Kidney tubule cell (primary cell): ENCODE results near the gene HOXD1.

Source experiments
- DNase-seq: peaks from one replicate; pipeline ENCODE4 v3.0.0-alpha.2; 2018; ENCODE audit warnings: low spot score

Gene HOXD1

DNA sequence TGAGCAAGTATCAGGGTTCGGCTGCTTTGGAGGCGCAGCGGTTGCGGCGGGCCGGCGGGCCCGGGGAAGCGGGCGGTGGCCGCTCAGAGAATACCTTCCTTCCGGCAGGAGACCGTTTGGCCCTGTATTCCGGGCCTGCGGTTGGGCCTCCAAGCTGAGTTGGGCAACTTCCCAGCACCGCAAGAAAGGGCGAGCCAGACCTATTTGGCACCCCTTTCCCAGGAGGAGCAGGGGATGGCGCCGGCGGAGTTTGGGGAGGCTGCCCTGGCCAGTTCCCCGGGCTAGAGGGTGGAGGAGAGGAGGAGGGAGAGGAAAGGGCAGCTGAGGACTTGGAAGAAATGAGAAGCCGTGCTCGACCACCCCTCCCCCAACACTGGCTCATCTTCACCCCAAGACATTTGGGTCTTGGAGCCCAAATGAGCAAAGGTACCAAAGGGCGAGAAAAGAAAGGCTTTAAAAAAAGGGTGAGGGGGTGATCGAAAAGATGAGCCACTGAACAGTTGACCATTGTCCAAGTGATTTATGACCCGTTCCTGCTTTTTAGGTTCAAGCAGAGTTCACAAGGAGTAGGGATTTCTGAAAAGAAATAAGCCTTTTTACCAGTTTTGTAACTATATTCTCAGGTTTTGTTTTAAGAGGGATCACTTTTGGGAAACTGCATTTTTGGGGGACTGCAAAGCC lies 23.0 kb upstream of the HOXD1 start:
- DNase-seq, result no peak

- no peak for DNase-seq
Observed at GRCh38 chr2:176166272-176166671, 22.2 kb upstream of the HOXD1 start.

GRCh38 chr2:176167398-176167797 lies 21.1 kb upstream of the HOXD1 start:
- no peak for DNase-seq

- DNase-seq, result no peak
Observed at GRCh38 chr2:176169181-176169580, 19.3 kb upstream of the HOXD1 start.

DNA sequence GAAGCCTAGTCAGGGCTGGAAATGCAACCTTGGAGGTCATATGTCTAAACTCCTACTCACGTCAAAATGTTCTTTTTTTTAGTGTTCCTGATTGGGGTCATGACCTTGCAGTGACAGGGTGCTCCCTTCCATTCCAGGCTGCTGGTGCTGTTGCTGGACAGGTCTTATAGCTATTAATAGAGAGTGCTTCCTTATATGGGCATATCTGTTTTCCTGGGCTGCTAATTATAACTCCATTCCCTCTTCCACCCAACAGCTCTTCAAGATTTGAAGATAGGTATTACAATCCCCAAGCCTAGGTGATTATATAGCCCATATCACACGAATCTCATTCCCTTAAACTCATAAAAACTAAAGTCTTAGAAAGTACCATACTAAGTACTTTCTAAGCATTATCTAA lies 18.8 kb upstream of the HOXD1 start:
- no peak for DNase-seq

GRCh38 chr2:176170602-176171305 lies 17.7 kb upstream of the HOXD1 start:
- DNase-seq, result no peak

- DNase-seq, result peak; percentile 49
Observed at GRCh38 chr2:176171351-176172006, 17.0 kb upstream of the HOXD1 start.

DNA sequence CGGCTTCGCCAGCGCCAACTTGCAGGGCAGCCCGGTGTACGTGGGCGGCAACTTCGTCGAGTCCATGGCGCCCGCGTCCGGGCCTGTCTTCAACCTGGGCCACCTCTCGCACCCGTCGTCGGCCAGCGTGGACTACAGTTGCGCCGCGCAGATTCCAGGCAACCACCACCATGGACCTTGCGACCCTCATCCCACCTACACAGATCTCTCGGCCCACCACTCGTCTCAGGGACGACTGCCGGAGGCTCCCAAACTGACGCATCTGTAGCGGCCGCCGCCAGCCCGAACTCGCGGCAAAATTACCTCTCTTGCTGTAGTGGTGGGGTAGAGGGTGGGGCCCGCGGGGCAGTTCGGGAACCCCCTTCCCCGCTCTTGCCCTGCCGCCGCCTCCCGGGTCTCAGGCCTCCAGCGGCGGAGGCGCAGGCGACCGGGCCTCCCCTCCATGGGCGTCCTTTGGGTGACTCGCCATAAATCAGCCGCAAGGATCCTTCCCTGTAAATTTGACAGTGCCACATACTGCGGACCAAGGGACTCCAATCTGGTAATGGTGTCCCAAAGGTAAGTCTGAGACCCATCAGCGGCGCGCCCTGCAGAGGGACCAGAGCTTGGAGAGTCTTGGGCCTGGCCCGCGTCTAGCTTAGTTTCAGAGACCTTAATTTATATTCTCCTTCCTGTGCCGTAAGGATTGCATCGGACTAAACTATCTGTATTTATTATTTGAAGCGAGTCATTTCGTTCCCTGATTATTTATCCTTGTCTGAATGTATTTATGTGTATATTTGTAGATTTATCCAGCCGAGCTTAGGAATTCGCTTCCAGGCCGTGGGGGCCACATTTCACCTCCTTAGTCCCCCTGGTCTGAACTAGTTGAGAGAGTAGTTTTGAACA lies 16.2 kb upstream of the HOXD1 start:
- peak; percentile 26 for DNase-seq

DNA sequence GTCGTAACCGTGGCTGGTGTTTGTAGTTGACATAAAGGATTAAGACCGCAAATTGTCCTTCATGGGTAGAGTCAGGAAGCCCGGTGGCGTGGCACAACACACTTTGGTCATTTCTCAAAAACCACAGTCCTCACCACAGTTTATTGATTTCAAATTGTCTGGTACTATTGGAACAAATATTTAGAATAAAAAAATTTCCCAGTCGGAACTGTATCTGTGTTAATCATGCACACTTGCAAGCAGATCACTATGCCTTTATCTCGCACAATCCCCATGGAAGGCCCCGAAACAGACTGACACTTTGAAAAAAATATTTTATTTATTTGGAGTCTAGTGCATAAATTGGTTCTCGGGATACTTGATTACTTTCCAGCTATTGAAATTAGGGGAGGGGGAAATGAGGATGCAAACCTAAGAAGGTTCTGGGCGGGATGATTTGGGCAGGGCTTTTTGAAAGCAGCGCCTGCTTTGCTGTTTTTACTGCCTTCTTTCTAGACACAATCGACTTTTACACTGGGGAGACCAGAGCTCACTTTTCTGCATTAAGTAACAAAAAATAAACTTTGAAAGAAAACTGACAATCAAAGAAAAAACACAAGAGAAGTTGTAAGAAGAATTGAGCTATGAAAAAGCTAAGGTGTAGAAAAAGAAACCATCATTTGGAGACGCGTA lies 15.4 kb upstream of the HOXD1 start:
- no peak for DNase-seq

DNA sequence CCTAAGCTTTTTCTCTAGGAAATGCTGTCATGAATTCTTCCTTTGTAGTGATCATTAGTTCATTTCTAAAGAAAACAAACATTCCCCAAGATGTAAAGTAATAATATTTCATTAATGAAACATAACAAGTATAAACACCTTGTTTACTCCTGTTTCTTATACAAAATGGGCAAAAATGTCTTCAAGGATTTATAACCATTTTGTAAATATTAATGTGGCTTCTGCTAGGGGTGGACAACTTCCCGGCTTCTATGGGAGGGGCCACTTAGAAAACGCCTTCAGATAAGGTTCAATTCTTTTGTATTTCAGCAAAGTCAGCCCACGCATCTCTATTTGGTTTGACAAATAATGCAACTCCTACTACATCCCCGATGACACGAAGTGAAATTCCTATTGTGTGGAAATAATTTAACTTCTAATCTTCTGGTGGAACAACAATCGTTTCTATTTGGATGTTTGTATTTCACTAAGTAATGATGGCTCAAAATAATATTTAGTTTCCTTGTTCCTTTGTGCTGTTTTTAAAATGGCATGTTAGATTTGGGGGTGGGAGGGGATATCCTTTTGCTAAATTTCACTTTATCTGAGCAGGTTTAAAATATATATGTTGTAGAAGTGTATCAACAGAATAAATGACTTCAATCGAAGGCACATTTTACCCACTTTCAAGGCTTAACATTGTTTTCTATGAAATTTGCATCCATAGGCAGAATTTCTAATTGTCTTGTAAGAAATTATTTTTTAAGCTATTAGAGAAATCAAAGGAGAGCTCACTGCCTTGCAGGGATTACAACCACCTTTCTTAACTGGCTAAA lies 14.7 kb upstream of the HOXD1 start:
- no peak for DNase-seq

DNA sequence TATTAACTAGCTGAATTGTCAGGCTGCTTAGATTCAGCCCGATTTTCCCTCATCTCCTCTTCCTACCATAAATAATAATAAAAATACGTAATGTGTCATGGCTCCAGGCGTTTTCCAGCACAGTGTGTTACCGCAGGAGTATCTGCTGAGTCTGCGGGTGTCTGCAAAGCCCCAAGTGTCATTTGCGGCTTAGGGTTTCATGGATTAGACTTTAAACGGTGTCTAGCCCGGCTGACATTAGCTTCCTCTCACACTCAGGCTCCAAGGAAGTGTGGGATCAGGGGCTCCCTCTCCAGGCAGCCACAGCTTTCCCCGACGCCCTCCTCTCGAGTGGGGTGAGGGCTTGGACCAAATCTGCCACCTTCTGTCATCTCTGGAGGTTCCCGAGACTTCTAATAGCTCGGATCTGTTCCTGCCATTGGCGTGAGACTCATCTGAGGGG lies 14.1 kb upstream of the HOXD1 start:
- DNase-seq, result peak; percentile 70

DNA sequence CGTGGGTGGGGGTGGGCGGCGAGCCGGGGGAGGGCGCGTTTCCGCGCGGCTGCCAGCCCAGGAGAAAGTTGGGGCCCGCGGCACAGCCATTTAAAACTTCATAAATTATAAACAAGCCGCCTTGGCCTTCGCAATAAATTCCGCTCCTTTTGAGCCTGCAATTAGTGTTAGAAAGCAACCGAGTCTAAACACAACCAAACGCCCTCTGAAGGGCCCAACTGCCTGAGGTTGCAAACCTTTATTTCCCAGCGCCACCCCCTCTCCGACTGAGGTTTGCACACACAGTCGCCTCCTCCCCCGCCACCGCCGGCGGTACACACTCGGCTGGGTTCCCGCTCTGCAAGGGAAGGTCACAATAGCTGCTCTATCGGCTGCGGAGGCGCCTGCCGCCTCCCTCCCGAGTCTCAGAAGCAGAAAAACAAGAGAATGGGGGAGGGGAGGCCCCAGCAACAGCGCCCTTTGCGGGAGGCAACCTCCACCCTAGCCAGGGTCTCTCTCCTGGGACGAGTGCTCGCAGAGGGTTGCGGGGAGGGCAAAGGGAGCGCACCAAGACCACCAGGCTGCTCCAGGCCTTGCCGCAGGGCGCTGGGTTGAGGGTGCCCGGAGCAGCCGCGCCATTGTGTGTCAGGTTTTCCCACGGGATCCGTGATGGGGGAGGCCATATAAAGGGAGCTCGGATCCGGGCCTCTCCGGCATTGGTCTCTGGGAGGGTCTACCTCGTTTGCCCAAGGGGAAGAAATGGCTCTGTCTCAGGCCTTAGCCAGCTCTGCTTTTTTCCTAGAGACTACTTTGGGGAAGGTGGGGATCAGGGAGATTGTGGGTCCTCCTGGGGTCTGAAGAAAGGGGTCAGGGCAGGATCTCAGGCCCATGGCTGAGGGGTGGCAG lies 13.4 kb upstream of the HOXD1 start:
- peak; percentile 51 for DNase-seq

DNA sequence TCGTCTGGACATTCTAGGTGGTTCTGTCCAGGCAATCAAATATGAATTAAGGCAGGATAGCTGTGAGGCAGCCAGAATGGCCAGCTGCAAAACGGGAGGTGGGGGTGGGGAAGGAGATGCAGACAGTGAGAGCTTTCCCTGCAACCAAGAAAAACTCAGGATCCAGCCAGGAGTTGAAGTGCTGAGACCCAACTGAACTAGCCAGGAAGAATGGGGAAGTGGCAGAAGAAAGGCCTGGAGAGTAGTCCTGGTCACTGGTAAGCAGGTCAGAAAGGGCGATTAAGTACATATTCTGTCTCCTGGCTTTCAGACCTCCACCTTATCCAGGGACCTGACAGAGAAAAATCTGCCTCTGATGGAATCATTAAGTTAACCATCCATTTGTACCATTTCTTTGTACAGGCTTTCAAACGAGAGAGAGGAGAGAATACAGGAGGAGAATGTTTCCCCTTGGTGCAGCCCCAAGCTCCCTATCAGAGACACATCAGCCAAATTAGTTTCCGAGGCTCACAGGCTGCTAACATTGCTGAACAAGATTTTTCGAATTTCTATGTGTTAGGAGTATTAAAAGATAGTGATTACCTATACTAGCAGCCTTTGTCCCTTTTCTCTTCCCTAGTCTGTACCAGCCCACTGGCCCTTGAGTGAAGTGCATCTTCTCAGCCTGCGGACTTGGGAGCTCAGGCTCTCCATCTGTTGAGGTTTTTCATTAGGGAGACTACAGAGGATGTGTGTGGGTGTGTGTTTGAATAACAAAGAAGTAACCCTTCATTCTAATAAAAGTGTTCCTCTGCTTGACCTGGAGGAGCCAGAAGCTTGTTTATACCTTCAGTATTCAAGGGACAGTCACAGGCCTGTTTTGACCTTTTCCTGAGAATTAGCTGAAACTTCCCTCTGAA lies 12.5 kb upstream of the HOXD1 start:
- DNase-seq, result no peak

DNA sequence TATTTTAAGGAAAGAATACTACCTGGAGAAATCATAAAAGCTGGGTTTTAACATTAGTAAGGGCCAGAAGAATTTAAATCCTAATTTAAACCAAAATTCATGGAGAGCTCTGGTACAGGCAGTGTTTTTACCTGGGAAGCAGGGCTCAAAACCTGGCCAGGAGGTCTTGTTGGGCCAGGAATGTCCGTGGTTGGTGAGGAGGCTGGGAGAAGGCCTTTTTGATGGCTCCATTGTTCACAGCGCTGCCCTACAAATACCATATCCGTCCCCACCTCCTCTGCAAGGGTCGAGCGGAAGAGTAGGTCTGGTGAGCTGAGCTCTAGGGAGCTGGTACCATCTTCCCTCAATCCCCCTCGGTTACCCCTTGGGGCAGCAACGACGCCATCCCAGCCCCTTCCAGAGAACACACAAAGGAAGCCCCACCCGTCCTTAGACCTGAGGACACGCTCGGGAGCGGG lies 10.9 kb upstream of the HOXD1 start:
- DNase-seq, result no peak

GRCh38 chr2:176178038-176178756 lies 10.3 kb upstream of the HOXD1 start:
- DNase-seq, result peak; percentile 66

- peak; percentile 54 for DNase-seq
Observed at GRCh38 chr2:176178757-176179295, 9.6 kb upstream of the HOXD1 start.

GRCh38 chr2:176181551-176181950 lies 6.9 kb upstream of the HOXD1 start:
- DNase-seq, result no peak

DNA sequence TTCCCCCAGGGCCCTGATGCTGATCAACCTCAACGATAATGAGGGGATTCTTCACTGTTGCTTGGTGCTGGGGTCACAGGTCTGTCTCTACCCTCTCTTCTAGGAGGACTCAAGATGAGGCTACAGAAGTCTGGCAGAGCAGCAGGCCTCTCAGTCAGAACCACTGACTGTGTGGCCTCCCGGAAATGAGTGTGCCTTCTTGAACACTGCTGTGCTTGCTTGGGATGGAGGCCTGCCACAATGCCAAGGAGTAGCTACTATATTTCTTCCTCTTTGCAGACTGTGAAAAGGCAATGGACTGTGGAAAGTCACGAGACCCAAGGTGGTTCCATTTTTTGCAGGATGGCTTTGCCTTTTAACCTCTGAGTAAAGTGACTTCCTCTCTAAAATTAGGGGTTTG lies 5.8 kb upstream of the HOXD1 start:
- peak; percentile 48 for DNase-seq
